Brain microvascular endothelial cell (primary cell): ENCODE results near the gene NYAP2.
A peak's percentile ranks its signal among the peaks of the same experiment; 100 is the strongest.

ENCODE experiments used
- DNase-seq: peaks from one replicate; pipeline ENCODE4 v3.0.0-alpha.2; 2020
- H3K27ac ChIP-seq: fragments of 250-450 bp; sonication (Bioruptor Pico); 2 replicates; pipeline ENCODE4 v1.5.1; 2020; ENCODE audit warnings: mild to moderate bottlenecking, moderate library complexity
- H3K27me3 ChIP-seq: fragments of 250-450 bp; sonication (Bioruptor Pico); replicated peaks from 2 replicates; pipeline ENCODE4 v1.5.1; 2020; ENCODE audit warnings: mild to moderate bottlenecking
- H3K36me3 ChIP-seq: fragments of 250-450 bp; sonication (Bioruptor Pico); replicated peaks from 2 replicates; pipeline ENCODE4 v1.5.1; 2020; ENCODE audit warnings: mild to moderate bottlenecking
- H3K4me3 ChIP-seq: 2 replicates; pipeline ENCODE4 v1.5.1; 2011; ENCODE audit warnings: low read depth, mild to moderate bottlenecking, control low read depth, low read length, moderate library complexity
- CTCF ChIP-seq: IDR thresholded peaks from 2 replicates; pipeline ENCODE4 v1.5.1; 2011; ENCODE audit warnings: low read depth, mild to moderate bottlenecking, moderate library complexity, low read length, control low read depth, inconsistent platforms; ENCODE audit errors: missing control alignments
- in situ Hi-C: cut with HindIII; loops from 2 replicates; pipeline ENCODE4 v1.10.0; 2017; ENCODE audit warnings: low sequenced_read_pairs, low pct_ligation_motif_present

Gene NYAP2

GRCh38 chr2:225512469-225512868 is 113.0 kb downstream of the NYAP2 start:
- no peak for TF ChIP-seq CTCF
- no peaks in the 10 kb centered on the region for H3K27me3 ChIP-seq
- no peaks in the 10 kb centered on the region for H3K36me3 ChIP-seq
- no peak overlapping the region for H3K27ac ChIP-seq
- in situ Hi-C loops: no loop called here
- no peak overlapping the region for H3K4me3 ChIP-seq
- DNase-seq: no peak

GRCh38 chr2:225512876-225513540 is 113.5 kb downstream of the NYAP2 start:
- H3K4me3 ChIP-seq: no peak overlapping the region
- in situ Hi-C loops: no loop called here
- H3K27me3 ChIP-seq: no peaks in the 10 kb centered on the region
- DNase-seq: peak; percentile 36
- TF ChIP-seq CTCF: no peak
- no peaks in the 10 kb centered on the region for H3K36me3 ChIP-seq
- H3K27ac ChIP-seq: no peak overlapping the region

GRCh38 chr2:225515033-225515432 is 115.5 kb downstream of the NYAP2 start:
- Histone ChIP-seq H3K27me3 (no peaks in the 10 kb centered on the region), H3K36me3 (no peaks in the 10 kb centered on the region), H3K4me3 (no peak overlapping the region), H3K27ac (no peak overlapping the region)
- DNase-seq: no peak
- in situ Hi-C loops: no loop called here
- TF ChIP-seq CTCF: no peak

- no peak overlapping the region for H3K4me3 ChIP-seq
- in situ Hi-C loops: no loop called here
- H3K27me3 ChIP-seq: no peaks in the 10 kb centered on the region
- no peaks in the 10 kb centered on the region for H3K36me3 ChIP-seq
- no peak for DNase-seq
- no peak for TF ChIP-seq CTCF
- no peak overlapping the region for H3K27ac ChIP-seq
Measured at GRCh38 chr2:225526760-225527390, 127.4 kb downstream of the NYAP2 start.

GRCh38 chr2:225531559-225531958 is 132.0 kb downstream of the NYAP2 start:
- no peak for TF ChIP-seq CTCF
- no peak overlapping the region for H3K27ac ChIP-seq
- no peaks in the 10 kb centered on the region for H3K27me3 ChIP-seq
- DNase-seq: no peak
- in situ Hi-C loops: no loop called here
- no peaks in the 10 kb centered on the region for H3K36me3 ChIP-seq
- no peak overlapping the region for H3K4me3 ChIP-seq
